Neuron (in vitro differentiated cells): ENCODE data around the gene ECE1.

Source experiments
- H2AFZ ChIP-seq: one replicate; pipeline ENCODE4 v1.6.1; 2013; ENCODE audit warnings: low read depth, mild to moderate bottlenecking, inconsistent platforms, low read length, moderate library complexity
- H3K27me3 ChIP-seq: one replicate; pipeline ENCODE4 v1.6.1; 2013; ENCODE audit warnings: low read length; ENCODE audit not compliant: insufficient read depth
- H3K36me3 ChIP-seq: one replicate; pipeline ENCODE4 v1.6.1; 2013; ENCODE audit warnings: low read length; ENCODE audit not compliant: insufficient read depth
- H3K4me1 ChIP-seq: one replicate; pipeline ENCODE4 v1.6.1; 2013; ENCODE audit warnings: low read length; ENCODE audit not compliant: insufficient read depth
- H3K4me3 ChIP-seq: 2 replicates; pipeline ENCODE4 v1.5.1; 2013; ENCODE audit warnings: mild to moderate bottlenecking, low read length, moderate library complexity
- H3K9me3 ChIP-seq: one replicate; pipeline ENCODE4 v1.6.1; 2013; ENCODE audit warnings: low read length

The ECE1 gene

DNA sequence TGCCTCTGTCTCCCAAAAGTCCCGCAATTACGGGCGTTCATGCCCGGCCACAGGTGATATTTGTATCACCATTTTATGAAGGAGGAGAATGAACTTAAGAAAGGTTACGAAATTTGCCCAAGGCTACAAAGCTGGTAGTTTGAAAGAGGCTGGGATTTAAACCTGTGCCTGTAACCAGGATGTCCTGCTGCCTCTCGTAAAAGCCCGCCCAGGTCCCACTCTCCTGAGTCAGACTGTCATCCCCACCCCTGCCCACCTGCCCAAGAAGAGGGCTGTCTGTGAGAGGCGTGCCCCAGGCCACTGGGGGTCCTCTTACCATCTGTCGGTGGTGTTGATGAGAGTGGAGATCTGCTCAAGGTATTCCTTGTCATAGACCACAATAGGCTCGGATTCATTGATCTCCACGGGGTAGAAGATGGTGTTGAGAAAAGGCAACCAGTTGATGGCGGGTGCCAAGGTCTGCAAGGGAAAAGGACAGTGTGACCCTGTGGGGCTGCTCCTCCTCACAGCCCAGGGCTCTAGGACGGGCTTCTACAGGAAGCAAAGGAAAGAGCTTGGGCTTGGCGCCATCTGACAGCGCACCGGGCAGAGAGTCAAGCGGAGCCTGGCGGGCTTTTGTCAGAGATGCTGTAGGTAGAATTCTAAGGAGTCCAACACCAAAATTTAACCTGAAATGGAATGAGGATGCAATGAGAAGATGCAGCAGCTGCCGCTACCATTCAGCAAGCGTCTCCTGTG, 43.2 kb downstream of the ECE1 start:
- Histone ChIP-seq H3K27me3 (no peaks in the 10 kb centered on the region), H3K4me1 (no peaks in the 10 kb centered on the region), H3K36me3 (no peaks in the 10 kb centered on the region), H3K9me3 (no peaks in the 10 kb centered on the region), H2AFZ (no peak overlapping the region), H3K4me3 (no peak overlapping the region)

DNA sequence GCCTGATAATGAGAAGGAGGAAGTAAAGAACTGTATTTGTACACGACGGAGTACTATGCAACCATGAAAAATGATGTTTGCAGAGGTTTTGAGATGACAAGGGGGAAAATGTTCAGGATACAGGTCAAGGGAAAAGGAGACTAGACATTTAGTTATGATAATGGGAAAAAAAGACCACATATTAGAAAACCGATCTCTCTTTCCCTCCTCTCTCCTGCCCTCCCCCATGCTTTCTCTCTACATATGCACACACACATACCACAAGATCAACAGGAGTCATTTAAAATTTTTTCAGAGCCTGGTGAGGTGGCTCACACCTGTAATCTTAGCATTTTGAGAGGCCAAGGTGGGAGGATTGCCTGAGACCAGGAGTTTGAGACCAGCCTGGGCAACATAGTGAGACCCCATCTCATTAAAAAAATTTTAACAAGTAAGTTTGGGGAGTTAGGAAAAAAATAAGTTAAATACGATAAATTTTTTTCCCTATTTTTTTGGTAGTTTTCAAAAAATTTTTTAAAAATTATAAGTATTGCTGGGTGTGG, 44.5 kb downstream of the ECE1 start:
- H3K9me3 ChIP-seq: no peaks in the 10 kb centered on the region
- H3K36me3 ChIP-seq: no peaks in the 10 kb centered on the region
- H3K27me3 ChIP-seq: no peaks in the 10 kb centered on the region
- H3K4me1 ChIP-seq: no peaks in the 10 kb centered on the region
- no peak overlapping the region for H3K4me3 ChIP-seq
- H2AFZ ChIP-seq: no peak overlapping the region

DNA sequence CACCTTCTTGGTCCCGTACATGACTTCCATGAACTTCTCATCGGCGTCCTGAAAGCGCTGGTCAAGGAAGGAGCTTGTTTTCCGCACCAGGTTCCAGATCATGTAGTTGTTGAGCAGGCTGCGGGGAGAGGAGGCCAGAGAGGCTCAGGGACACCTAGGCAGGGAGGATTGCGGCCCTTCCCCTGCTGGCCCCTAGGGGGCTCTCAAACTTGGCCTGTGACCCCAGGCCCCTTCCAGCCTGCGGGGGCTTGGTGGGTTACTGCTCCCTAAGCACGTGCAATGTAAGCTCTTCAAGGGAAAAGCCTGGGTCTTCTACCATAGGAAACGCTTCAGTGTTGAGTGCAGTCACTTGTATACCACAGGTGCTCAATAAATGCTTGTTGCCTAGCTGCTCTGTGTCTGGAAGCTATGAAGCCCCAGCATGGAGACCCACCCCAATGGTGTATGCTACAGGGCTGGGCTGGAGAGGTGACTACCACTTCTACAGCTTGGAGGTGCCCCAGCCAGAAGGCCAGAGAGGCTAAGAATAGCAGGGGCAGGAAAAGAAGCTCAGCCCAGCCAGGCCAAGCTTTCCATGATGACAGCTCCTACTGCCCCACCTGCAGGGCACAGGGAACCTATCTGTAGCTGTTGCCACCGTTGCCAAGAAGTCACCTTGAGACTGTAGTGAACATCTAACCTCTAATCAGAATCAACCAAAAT, 45.1 kb downstream of the ECE1 start:
- H3K36me3 ChIP-seq: no peaks in the 10 kb centered on the region
- H3K9me3 ChIP-seq: no peaks in the 10 kb centered on the region
- H3K4me3 ChIP-seq: no peak overlapping the region
- no peak overlapping the region for H2AFZ ChIP-seq
- H3K27me3 ChIP-seq: no peaks in the 10 kb centered on the region
- H3K4me1 ChIP-seq: no peaks in the 10 kb centered on the region

DNA sequence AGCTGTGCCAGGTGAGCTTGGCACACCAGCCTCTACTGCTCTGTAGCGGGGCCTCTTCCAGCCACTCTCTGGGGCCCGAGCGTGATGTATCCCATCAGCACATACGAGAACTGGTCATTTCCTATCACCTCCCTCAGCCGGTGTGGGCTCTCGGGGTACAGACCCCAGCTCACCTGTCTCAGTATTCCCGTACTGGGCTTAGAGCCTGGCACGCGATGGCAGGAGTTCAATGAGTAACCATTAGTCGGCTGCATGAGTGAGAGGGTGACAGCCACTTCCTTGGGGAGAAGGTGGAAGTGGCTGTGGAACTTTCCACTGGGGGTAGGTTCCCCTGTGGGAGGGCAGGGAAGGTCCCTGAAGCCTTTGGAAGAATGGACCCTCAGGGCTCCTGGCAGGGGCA, 46.1 kb downstream of the ECE1 start:
- H3K4me1 ChIP-seq: no peaks in the 10 kb centered on the region
- H2AFZ ChIP-seq: no peak overlapping the region
- no peak overlapping the region for H3K4me3 ChIP-seq
- H3K27me3 ChIP-seq: no peaks in the 10 kb centered on the region
- H3K9me3 ChIP-seq: no peaks in the 10 kb centered on the region
- no peaks in the 10 kb centered on the region for H3K36me3 ChIP-seq

DNA sequence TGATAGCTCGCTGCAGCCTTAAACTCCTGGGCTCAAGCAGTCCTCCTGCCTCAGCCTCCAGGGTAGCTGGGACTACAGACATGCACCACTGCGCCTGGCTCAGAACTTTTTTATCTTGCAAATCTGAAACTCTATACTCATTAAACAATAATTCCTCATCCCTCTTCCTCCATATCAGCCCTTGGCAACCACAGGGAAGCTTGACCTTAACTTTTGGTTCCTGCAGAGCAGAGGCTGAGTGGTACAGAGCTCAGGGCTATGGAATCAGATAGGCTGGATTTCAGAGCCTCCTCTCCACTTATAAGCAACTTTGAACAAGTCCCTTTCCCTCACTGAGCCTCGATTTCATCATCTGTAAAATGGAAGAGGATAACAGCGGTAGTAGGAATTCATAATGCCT, 47.4 kb downstream of the ECE1 start:
- H3K4me1 ChIP-seq: peaks cover 8% of the 10 kb centered on the region
- H2AFZ ChIP-seq: no peak overlapping the region
- H3K36me3 ChIP-seq: no peaks in the 10 kb centered on the region
- H3K4me3 ChIP-seq: no peak overlapping the region
- H3K9me3 ChIP-seq: no peaks in the 10 kb centered on the region
- H3K27me3 ChIP-seq: no peaks in the 10 kb centered on the region

DNA sequence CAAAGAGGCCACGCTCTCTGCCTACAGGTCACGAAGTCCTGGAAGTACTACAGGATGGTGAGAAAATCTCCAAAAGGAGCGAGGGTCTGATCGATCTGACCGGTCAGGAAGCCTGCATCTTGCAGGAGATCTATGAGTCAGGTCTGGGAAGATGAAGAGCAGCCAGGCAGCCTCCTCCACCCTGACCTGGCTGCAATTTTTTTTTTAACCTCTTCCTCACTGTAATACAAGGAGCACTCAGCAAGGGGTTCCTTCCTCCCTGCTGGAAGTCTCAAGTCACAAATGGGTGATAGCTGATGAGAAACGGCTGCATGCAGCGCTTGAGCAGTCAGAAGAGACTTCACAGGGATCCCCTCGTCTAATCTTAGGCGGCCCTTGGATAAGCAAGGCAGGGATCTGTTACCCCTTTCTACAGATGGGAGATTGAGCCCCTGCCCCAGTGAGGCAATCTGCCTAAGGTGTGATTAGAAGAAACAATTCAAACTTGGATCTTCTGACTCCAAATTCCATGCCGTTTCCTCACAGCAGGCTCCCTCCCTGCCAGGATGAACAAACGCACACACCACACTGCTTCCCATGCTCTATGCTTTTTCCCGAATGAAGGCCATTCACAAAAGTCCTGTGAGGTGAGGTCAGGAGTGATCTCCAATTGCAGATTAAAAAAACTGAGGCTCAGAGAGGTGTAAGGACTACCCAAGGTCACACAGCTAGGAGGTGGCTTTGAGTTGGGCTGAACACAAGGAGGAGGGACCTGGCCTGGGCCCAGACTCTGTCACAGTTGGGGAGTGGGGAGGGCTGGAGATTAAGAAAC, 48.3 kb downstream of the ECE1 start:
- Histone ChIP-seq H3K4me3 (no peak overlapping the region), H3K27me3 (no peaks in the 10 kb centered on the region), H2AFZ (no peak overlapping the region), H3K4me1 (peaks cover 16% of the 10 kb centered on the region), H3K9me3 (no peaks in the 10 kb centered on the region), H3K36me3 (no peaks in the 10 kb centered on the region)

DNA sequence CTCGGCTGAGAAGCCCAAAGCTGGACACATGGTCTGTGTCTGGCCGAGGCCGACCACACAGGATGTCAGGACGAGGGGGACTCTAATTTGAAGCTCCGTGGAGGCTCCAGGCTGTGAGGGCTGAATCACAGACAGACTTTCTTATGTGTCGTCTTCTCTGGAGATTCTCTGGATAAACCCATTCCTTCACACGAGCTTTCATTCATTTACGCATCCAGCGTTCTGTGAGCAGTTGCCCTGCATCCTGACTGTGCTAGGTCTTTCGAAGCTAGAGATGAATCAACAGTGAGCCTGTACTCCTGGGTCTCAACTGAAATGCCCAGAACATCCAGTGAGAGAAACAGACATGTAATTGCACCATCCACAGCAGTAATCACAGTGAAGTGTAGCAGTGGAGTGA, 49.6 kb downstream of the ECE1 start:
- no peak overlapping the region for H3K4me3 ChIP-seq
- H3K36me3 ChIP-seq: peaks cover under 1% of the 10 kb centered on the region
- no peak overlapping the region for H2AFZ ChIP-seq
- peaks cover 16% of the 10 kb centered on the region for H3K4me1 ChIP-seq
- no peaks in the 10 kb centered on the region for H3K27me3 ChIP-seq
- no peaks in the 10 kb centered on the region for H3K9me3 ChIP-seq

DNA sequence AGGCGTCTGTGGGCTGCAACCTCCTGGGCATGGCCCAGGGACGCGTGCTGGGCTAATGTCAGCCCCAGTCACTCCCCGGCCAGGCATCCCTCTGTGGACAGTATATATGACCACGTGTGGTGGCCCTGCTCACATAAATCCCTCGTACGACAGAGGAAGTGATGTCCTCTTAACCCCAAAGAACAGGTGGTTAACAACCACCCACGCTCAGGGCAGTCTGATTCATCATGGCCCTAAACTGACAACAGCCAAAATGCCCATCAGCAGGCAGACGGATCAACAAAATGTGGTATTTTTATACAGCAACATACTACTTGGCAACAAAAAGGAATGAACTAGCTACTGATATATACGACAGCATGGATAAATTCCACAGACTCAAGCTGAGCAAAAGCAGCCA, 51.0 kb downstream of the ECE1 start:
- peaks cover 16% of the 10 kb centered on the region for H3K4me1 ChIP-seq
- no peaks in the 10 kb centered on the region for H3K9me3 ChIP-seq
- H3K4me3 ChIP-seq: no peak overlapping the region
- peaks cover 7% of the 10 kb centered on the region for H3K36me3 ChIP-seq
- H2AFZ ChIP-seq: no peak overlapping the region
- H3K27me3 ChIP-seq: no peaks in the 10 kb centered on the region

DNA sequence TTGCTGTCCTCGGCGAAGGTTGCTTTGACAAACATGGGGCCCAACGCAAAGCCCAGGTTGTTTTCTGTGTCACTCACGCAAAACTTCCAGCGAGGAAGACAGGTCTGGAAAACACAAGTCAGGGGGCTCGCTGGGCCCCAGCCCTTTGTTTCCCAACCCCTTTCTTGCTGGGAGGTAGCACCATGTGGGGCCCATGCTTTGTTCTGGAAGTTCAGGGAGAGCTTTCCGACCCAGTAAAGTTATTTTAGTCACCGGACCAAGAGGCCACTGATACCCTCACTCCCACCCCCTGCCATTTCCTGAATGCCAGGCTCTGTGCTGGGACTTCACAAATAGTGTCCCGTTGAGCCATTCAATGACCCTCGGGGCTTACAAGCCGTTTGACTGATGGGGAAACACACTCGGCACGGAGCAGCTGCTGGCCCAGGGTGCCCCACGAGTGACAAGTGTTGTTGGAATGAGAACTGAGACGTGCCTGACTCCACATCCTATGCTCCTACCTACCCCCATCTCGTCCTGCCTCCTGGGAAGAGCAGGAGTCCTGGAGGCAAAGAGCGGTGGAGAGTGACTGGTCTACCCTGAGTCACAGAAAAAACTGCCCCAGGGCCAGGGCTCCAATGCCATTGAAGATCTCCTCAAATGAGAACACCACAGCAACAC, 52.0 kb downstream of the ECE1 start:
- Histone ChIP-seq H3K27me3 (no peaks in the 10 kb centered on the region), H2AFZ (no peak overlapping the region), H3K4me1 (peaks cover 16% of the 10 kb centered on the region), H3K4me3 (no peak overlapping the region), H3K9me3 (no peaks in the 10 kb centered on the region), H3K36me3 (peaks cover 7% of the 10 kb centered on the region)

DNA sequence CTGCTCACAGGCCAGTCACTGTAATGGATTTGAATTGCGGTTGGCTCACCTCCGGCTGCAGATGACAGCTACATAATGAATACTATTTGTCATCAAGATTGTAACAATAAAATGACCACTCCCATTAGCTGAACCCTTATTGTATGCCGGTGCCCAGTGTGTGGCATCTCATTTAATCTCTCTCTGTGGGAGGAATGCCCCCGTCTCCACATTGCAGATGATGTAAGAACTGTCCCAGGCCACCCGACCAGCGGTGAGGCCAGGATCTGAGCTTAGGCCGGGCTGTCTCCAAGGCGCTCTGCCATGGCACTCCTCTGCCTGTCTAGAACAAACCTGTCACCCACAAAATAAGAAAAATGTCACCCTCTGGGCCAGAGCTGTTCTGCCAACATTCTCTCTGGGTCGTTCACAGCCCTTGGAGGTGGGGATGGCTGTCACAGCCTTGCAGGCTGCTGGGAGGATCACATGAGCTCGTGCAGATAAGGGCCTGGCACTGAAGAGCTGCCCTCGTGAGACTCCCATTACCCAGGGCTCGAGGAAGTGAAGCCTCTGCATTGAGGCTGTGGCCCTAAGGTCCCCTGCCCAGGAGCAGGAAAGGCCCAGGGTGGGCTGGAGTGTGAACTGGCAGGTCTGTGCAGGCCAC, 52.7 kb downstream of the ECE1 start:
- no peak overlapping the region for H2AFZ ChIP-seq
- peaks cover 12% of the 10 kb centered on the region for H3K36me3 ChIP-seq
- H3K4me3 ChIP-seq: no peak overlapping the region
- H3K27me3 ChIP-seq: no peaks in the 10 kb centered on the region
- H3K4me1 ChIP-seq: peaks cover 16% of the 10 kb centered on the region
- H3K9me3 ChIP-seq: no peaks in the 10 kb centered on the region

DNA sequence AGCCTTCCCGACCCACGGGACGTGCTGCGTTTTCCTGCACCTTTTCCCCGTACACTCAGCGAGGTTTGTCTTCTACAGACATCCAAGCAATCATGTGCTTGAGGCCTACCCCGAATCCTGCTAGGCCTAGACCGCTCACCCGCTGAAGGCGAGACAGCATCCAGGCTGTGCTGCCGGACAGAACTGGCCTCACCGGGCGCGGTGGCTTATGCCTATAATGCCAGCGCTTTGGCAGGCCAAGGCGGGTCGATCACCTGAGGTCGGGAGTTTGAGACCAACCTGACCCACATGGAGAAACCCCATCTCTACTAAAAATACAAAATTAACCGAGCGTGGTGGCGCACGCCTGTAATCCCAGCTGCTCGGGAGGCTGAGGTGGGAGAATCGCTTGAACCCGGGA, 54.1 kb downstream of the ECE1 start:
- H2AFZ ChIP-seq: no peak overlapping the region
- H3K36me3 ChIP-seq: peaks cover 12% of the 10 kb centered on the region
- H3K9me3 ChIP-seq: no peaks in the 10 kb centered on the region
- H3K27me3 ChIP-seq: no peaks in the 10 kb centered on the region
- H3K4me1 ChIP-seq: peaks cover 16% of the 10 kb centered on the region
- no peak overlapping the region for H3K4me3 ChIP-seq

DNA sequence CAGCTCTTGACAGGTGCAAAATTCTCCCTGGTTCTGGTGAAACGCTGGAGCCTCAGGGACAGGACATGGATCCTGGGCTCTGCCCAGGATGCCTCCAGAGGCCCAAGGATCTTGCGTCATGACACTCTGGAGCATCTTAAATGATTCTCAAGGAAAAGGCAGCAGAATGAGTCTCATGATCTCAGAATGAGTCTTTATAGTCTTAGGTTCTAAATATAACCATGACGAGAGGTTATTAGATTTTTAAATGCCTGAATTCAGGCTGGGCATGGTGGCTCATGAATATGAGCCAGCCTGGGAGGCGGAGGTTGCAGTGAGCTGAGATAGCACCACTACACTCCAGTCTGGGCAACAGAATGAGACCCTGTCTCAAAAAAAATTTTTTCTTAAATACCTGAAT, 55.5 kb downstream of the ECE1 start:
- Histone ChIP-seq H3K4me3 (no peak overlapping the region), H3K9me3 (no peaks in the 10 kb centered on the region), H2AFZ (no peak overlapping the region), H3K36me3 (peaks cover 12% of the 10 kb centered on the region), H3K27me3 (no peaks in the 10 kb centered on the region), H3K4me1 (peaks cover 16% of the 10 kb centered on the region)
